ENCODE data around the gene ADGRD1.

Gene ADGRD1

DNA sequence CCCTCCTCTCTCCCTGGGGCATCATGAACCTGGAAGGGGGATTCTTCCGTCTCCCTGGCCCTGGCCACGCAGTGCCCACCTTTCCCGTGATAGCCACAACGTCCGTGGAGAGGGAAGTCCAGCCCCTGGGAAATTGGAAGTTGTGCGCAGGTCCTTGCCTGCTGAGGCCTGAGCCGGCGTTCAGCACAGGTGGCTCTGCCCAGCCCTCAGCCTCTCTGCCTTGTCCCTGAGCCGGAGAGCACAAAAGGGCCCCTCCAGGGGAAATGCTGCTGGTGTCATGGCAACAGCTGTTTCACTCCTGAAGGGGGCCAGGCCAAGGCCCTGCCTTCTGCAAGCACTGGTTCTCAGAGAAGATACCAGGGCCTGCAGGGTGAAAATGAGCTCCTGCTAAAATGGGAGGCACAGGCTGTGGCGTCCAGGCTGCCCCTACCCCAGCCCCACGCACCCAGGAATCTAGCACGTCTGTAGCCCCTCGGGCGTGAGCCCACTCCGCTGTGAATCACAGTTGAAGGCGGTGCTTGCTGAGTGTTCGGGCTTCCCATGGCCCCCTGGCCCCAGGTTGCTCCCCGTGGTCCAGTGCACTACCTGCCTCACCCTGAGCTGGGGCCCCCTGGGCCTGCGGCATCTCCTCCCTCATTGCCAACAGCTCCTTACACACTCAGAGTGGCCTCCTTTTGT lies 149.4 kb downstream of the ADGRD1 start:
- no peak for DNase-seq (ENCODE audit: low read depth in 2 of 2)

DNA sequence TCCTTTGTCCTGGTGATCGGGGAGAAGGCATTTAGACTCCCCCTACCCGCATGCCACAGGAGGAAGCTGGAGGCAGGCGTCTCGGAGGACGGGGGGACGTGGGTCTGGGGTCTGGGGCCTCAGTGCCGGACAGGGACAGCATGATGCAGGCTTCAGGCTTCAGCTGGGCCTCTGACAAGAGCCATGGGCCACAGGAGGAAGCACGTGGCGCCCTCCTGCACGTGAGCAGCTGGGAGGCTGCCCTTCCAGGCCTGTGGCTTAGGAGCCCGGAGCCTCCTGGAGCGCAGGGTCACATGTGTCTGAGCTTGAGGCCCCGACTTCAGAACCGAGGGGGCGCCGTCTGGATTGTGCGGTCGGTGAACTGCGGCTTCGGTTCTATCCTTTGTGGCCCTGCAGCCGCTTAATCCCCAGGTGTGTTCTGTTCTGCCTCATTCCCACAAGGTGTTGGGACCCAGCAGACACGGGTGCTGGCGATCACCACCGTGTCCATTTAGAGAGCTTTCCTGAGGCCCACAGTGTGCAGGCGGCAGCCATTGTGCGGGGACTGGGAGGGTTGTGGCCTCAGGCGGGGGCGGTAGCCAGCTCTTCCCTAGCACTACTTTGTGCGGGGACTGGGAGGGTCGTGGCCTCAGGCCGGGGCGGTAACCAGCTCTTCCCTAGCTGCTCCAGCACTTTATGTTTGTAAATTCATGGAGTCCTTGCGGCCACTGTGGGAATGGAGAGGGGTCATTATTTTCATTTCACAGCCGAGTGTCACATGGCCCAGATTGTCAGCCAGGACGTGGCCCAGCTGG lies 150.2 kb downstream of the ADGRD1 start:
- no peak for DNase-seq (ENCODE audit: low read depth in 2 of 2)

DNA sequence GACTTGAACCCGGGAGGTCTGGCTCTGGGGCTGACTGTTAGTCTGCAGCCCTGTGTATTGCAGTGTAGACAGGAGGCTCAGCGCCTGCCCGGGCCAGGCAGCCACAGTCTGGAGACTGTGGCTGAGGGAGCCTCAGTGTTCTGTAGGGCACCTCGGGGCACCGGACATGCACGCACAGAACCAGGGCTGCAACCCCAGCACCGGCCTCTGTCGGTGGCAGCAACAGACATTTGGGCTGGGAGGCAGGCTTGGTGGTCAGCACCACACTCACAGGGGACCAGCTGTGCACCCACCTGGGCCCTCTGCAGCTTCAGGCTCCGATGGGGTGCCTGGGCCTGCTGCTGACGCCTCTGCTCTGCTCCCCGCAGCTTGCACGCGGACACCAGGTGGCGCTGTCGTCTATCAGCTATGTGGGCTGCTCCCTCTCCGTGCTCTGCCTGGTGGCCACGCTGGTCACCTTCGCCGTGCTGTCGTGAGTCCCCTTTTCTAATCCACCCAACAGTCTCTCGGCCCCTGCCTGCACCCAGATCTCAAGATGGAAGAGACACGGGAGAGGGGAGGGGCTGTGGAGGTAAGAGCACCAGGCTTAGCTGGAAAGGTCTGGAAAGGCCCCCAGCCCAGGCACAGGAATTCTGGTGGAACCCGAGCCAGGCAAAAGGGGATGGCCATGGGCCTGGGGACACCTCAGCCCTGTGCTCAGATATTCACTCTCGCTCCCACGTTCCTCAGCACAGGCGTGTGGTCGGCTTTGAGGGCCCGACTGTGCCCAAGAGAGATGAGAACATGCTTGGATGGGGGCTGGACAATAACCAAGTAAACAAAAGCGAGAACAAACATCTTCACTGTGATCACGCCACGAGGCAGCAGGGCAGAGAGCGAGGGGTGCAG lies 151.0 kb downstream of the ADGRD1 start:
- peak; percentile 48 to 64 for DNase-seq (ENCODE audit: low read depth in 2 of 2)

DNA sequence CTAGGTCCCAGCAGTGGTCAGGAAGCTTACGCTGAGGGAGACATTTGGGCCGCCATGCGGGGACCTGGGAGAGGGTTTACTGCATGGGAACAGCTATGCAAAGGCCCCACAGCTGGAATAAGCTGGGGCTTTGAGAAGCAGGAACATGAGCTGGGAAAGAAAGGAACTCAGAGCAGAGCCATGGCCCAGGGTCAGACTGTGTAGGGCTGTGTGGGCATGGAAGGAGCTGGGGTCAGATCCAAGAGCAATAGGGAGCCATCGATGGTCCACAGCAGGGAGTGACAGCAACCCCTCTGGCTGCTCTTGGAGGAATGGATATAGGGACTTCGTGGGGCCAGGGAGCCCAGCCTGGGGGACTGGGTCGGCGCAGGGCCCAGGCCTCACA lies 151.6 kb downstream of the ADGRD1 start:
- no peak for DNase-seq (ENCODE audit: low read depth in 2 of 2)

DNA sequence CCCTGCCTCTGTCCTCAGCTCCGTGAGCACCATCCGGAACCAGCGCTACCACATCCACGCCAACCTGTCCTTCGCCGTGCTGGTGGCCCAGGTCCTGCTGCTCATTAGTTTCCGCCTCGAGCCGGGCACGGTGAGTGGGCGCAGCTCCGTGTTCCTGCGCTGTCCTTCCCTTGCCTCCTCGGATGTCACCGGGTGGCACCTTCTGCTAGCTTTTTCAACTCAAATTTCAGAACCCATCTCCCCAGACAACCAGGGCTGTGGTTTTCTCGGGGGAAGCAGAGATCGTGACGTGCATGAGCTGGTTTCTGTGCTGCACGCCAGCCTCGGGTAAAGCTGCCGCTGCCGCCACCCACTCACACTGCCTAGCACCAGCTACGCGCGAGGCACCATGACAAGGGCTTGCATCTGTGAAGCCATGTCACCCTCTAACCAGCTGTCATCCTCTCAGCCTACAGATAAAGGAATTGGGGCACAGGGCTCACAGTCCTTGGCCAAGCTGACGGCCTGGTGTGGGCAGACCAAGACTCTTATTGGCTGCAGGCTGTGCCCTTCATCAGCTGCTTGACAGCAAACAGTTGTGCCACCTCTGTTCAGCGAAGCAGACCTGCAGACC lies 152.1 kb downstream of the ADGRD1 start:
- DNase-seq (ENCODE audit: low read depth in 2 of 2), result peak in 1 of 2 donors; percentile 4

DNA sequence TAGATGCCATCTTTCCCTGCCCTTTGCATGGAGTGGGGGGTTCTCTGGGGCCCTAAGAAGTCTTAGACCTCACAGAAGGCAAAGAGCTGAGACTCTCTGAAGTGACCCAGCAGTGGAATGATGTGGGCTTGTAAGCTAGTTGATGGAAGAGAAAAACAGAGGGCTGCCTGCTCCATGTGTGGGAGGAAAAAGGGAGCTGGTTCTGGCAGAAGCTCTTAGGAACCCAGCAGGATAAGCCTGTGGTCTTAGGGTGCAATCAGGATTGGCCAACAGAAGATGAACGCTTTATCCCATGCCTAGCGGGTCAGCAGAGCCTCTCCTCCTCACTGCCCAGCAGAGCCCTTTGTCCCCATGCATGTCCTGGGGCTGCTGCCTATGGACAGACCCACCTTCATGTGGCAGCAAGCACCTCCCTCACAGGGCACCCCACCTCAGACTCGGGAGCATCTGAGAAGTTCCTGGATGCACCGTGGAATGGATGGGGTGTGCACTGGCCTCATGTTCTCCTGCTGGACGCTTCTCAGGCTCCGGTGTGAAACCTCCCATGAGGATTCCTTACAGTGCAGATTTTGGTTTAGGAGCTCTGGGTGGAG lies 152.7 kb downstream of the ADGRD1 start:
- no peak for DNase-seq (ENCODE audit: low read depth in 2 of 2)

DNA sequence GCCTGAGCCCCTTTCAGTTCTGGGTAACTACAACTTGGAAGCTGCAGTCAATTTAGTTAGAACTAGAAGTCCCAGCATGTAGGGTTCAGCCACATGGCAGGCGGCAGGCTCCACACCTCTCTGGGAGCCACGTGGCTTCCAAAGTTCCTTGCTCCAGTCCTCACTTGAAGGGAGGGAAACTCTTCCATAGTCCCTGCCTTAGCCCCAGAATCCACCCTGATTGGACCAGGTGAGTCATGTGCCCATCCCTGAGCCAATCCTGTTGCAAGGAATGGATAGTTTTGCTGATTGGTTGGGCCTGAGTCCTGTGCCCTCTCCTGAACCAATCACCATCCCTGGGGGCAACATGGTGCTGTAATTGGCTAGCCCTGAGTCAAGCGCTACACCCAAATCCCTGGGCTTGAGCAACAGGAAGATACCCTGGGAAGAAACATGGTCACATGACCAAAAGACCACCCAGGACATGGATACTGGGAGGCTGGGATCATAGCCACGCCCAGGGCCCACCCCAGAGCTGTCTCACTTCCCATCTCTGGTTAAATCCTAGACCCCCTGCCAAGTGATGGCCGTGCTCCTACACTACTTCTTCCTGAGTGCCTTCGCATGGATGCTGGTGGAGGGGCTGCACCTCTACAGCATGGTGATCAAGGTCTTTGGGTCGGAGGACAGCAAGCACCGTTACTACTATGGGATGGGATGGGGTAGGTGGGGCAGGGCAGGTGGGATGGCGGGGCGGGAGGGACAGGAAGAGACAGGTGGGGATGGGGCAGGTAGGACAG lies 154.7 kb downstream of the ADGRD1 start:
- DNase-seq (ENCODE audit: low read depth in 2 of 2), result no peak

DNA sequence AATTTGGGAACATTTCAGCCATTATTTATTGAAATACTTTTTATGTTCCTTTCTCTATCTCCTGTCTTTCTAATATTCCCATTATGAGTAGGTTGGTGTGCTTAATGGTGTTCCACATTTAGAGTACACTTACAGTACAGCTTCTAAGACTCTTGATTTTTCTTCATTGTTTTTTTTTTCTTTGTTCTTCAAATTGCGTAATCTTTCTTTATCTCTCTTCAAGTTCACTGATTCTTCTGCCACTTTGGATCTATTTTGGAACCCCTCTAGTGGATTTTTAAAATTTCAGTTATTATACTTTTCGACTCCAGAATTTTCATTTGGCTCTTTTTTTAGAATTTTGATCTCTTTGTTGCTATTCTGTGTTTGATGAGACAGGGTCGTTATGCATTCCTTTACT lies 157.7 kb downstream of the ADGRD1 start:
- DNase-seq (ENCODE audit: low read depth in 2 of 2), result no peak

DNA sequence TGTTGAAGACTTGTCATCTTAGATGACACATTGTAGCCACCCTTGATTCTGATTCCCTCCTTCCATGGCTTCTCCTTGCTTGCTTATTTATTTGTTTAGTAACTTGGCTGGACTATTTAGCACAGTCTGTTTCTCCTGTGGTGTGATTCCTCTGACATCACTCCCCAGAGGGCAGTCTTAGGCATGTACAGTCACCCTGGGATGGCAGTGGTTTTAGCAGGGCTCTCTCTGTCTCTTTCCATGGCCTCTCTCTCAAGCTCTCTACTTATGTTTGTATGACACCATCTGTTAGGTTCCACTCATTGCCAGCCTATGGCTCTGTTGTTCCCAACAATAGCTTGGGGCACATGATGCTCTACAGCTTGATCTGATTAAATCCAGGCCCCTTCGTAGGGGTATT lies 158.3 kb downstream of the ADGRD1 start:
- no peak for DNase-seq (ENCODE audit: low read depth in 2 of 2)

DNA sequence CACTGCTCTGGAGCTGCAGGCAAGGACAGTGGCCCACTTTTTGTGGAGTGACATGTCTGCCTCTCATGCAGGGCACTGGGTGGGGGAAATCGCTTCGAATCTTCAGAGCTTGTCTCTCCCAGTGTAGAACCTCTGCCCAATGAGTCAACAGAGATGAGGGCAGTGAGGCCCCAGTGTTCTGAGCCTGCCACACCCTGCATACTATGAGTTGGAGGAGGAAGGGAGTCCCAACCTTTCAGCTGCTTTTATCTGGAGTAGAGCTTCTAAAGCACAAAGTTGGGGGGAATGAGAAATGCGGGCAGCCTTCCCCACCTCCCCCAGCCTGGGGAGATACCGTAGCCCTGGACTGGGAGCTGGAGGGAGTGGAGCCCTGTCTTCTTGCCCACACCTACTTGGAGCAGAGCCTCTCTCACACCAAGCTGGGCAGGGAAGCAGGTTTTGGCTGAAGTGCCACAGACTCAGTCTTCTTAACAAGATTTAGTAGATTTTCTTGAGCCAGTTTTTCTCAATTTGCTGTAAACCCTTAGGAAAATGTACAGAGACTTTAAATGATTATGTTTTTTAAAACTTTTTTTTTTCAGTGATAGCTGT lies 159.1 kb downstream of the ADGRD1 start:
- no peak for DNase-seq (ENCODE audit: low read depth in 2 of 2)

DNA sequence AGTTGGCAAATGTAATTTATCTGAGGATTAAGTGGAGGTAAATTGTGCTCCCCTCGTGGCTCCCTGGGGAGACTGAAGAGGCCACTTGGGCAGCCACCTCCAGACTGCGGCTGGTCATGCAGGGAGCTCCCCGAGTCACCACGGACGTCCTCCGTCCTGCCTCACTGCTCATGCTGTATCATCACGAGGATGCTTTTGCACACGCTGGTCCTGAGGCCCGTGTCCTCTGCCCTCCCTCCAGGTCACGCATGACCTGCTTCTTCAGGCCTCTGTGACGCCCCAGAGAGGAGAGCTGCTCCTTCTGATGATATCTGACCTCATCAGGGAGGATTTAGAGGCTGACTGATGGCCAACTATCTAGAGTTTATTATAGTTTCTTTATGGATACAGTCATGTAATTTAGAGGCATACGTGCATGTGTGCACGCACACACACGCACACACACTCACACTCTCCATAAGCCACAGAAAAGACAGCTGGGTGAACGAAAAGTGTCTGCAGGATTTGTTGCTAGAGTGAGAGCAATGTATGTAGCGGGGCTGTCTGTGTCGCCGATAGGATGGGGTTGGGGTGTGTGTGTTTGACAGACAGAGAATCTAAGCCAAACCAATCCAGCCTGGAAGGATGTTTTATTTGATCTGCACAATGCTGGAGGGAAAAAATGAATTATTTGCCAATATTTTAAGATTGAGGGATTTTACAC lies 160.0 kb downstream of the ADGRD1 start:
- no peak for DNase-seq (ENCODE audit: low read depth in 2 of 2)

DNA sequence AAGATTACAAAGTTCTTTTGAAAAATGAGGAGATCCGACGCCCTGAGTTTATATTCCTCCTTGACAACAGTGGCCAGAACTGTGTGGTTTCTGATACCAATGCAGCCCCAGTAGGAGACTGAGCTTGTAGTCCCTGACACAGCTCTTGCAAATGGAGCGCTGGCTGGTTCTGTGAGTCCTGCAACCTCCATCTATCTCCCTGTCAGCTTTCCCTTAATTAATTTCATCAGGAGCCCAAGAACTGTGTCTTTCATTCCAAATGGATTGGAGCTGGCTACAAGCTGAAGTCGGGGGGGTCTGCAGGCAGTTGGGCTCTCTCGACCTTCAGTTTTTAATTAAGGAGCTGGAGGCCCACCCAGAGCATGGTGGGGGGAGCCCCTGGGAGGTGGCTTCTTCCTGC lies 160.6 kb downstream of the ADGRD1 start:
- DNase-seq (ENCODE audit: low read depth in 2 of 2), result no peak

DNA sequence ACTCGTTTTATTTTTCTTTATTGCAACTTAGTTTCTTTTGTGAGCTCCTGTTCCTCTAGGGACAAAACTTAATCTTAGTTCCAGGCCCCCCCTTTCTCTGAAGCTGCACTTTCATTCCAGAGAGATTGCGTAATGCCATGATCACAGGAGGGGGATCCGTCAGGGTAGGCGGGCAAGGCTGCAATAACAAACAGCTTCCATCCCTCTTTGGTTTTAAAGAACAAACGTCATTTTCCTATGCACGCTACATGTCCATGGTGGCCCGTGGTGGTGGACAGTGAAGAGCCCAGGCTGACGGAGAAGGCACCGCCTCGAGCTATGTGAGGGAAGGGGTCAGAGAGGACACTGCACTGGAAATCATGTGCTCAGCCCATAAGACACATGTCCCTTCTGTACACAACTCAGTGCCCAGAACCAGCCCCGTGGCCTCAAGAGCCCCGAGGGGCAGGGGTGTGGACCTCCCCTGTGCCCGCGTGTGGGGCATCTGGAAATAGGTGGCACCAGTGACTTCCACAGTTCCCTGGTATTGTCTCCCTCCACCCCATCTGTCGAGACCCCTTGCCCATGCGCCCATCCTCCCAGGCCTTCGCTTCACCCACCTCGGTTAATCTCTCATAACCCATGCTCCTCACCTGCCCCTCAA lies 161.4 kb downstream of the ADGRD1 start:
- DNase-seq (ENCODE audit: low read depth in 2 of 2), result no peak

DNA sequence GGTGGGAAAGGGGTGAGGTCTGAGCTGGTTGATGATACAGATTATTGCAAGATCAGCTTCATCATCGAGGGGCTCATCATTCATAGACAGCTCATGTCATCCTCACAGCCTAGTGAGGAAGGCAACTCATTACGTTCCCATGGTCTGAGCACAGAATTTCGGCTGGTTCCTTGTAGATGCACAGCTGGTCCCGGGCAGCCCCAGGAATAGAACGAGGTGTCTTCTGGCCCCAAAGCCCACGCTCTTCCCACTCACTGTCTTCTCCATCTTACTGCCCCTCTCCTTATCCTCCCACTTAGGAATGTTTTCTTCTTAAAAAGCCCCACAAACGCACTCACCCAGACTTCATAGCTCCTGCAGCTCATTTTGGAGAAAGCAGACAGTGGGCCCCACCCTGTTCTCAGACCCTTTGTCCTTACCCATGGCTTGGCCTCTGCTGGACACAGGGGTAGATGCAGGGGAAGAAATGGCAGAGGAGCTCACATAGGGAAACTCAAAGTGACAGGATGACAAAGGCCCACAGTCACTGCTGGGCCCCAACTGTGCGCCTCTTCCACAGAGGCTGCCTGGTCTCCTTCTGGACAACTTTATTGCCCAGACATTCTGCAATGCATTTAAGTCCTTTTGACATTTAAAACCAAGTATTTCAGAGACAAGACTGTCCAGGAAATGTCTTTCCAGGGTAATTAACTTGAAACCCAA lies 162.2 kb downstream of the ADGRD1 start:
- DNase-seq (ENCODE audit: low read depth in 2 of 2), result no peak

DNA sequence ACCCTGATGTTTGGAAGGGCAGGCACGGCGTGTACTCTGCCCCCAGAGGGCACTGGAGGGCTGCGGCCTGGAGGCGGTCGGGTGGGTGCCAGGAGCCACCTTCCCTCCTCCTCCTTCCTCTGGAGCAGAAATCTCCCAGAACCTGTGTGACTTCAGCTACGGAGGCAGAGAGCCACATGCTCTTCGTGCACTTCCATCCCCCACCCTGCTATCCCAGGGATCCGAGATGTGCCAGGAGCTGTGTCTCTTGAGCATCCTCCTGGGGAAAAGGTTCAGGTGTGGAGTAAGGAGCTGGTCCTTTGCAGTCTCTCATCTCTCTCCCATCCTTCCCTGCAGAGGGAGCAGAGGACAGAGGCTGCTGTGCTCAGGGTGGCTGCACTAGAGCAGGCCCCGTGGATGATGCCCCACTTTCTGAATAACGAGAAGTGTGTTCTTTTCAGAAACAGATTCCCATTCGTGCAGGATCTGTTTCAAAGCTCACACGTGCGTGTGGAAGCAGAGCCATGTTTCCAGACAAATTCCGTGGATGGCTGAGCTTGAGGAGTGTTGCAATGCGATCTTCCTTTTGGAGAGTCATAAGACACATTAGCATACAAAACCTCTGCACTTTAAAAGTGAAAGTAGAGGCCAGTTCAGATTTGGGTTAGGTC lies 162.9 kb downstream of the ADGRD1 start:
- no peak for DNase-seq (ENCODE audit: low read depth in 2 of 2)

DNA sequence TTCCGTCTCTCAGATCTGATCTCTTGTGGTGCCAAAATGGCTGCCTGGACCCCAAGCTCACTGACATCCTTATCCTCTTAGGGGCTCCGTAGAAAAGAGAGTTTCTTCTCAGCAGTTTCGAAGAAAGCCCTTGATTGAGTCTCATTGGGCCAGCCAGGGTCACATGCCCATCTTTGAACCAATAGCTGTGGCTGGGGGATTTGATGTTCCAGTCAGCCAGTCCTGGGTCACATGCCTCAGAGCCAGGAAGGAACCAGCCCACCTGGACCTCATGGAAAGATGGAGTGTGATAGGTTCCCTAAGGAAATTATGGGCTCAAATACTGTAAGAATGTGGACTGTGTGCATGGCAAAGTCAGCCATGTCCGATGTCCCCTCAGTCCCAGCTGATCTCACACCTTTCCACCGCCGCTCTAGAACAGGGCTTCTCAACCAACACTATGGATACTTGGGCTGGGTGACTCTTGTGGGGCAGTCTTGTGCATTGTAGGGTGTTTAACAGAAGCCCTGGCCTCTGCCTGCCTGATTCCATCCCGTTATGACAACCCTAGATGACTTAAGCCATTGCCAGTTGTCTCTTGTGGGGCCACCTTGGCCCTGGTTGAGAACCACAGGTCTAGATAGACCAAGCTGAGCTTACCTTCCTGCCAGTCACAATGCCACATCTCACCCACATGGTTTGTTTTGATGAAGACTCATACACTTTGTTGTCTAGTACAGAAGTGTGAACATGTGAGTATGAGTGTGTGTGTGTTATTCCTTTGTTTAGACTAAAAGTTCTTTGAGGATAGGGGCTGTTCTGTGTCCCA lies 163.9 kb downstream of the ADGRD1 start:
- DNase-seq (ENCODE audit: low read depth in 2 of 2), result no peak

DNA sequence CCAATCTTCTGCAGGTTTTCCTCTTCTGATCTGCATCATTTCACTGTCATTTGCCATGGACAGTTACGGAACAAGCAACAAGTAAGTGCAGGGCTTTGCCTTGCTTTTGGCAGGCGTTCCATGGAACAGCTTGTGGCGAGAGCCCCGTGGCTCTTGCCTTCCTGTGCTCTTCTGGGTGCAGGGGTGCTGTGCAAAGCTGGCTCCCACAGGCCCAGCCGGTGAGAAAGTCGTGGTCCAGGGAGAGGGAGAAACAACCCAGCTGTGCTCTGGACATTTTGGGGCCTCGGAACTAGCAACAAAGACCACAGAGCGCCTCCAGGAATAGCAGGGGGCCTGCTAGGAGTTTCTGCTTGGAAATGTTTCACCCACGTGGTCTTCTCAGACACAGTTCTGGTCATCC lies 164.7 kb downstream of the ADGRD1 start:
- no peak for DNase-seq (ENCODE audit: low read depth in 2 of 2)
